Putamen (tissue), 1 donor: ENCODE data around the gene VANGL2.

Experiments used
- DNase-seq: peaks from one replicate; pipeline ENCODE4 v3.0.0-alpha.2; 2016; ENCODE audit warnings: low spot score

The VANGL2 gene

GRCh38 chr1:160460683-160461287, 60.4 kb downstream of the VANGL2 start:
- DNase-seq = no peak

- no peak for DNase-seq
Observed at GRCh38 chr1:160465123-160465522, 64.8 kb downstream of the VANGL2 start.

- no peak for DNase-seq
Observed at GRCh38 chr1:160466961-160467360, 66.6 kb downstream of the VANGL2 start.

GRCh38 chr1:160467576-160467975, 67.2 kb downstream of the VANGL2 start:
- DNase-seq = no peak

GRCh38 chr1:160471253-160471652, 70.9 kb downstream of the VANGL2 start:
- no peak for DNase-seq

- DNase-seq = no peak
Observed at GRCh38 chr1:160472112-160472511, 71.7 kb downstream of the VANGL2 start.

- no peak for DNase-seq
Observed at GRCh38 chr1:160474392-160475242, 74.3 kb downstream of the VANGL2 start.
